Fibroblast of lung (primary cell): ENCODE measurements around the gene SLC5A1.

Experiments used
- EZH2 ChIP-seq: IDR thresholded peaks from 2 replicates; pipeline ENCODE4 v1.5.1; 2012; ENCODE audit warnings: low read length, control low read depth, mild to moderate bottlenecking; ENCODE audit errors: missing control alignments
- TF ChIP-seq, protein P1 (sequence below), 2 donors: IDR thresholded peaks in 1 of 2; conservative IDR thresholded peaks in 1 of 2; 1 replicate in 1 of 2; 2 replicates in 1 of 2; pipeline ENCODE4 v1.5.1; 2011 to 2012; ENCODE audit warnings: low read length in 2 of 2, control low read depth in 1 of 2, inconsistent platforms in 1 of 2, low read depth in 1 of 2, mild to moderate bottlenecking in 1 of 2

DNA sequence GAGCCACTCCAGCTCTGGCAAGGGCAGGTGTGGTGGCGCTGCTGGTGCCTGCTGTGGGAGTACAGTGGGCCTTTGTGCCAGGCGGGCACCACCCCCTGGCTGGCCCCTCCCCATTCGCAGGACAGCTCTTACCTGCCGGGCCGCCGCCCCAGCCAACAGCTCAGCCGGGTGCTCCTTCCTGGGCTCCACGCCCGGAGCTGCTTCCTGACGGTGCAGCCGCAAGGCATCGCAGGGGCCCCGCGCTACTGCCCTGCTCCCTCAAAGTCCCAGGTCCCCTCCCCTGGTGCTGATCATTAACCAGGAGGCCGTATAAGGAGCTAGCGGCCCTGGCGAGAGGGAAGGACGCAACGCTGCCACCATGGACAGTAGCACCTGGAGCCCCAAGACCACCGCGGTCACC, at the start of gene SLC5A1:
- TF ChIP-seq, protein P1, sequence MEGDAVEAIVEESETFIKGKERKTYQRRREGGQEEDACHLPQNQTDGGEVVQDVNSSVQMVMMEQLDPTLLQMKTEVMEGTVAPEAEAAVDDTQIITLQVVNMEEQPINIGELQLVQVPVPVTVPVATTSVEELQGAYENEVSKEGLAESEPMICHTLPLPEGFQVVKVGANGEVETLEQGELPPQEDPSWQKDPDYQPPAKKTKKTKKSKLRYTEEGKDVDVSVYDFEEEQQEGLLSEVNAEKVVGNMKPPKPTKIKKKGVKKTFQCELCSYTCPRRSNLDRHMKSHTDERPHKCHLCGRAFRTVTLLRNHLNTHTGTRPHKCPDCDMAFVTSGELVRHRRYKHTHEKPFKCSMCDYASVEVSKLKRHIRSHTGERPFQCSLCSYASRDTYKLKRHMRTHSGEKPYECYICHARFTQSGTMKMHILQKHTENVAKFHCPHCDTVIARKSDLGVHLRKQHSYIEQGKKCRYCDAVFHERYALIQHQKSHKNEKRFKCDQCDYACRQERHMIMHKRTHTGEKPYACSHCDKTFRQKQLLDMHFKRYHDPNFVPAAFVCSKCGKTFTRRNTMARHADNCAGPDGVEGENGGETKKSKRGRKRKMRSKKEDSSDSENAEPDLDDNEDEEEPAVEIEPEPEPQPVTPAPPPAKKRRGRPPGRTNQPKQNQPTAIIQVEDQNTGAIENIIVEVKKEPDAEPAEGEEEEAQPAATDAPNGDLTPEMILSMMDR (conservative IDR thresholded peaks at IDR 0.05 in 1 of 2, IDR thresholded peaks at IDR 0.05 in 1 of 2; ENCODE audit: low read depth in 1 of 2, low read length in 2 of 2), result no peak
- TF ChIP-seq EZH2, result no peak
